Heart right ventricle (tissue), 16 donors: Measurements from ENCODE around the gene OR56A1. TPM values are rescaled to one million over a fixed set of nuclear protein-coding genes. Genes with fewer than 3 reads are reported as not detected.

Source experiments
- ATAC-seq, 8 donors: fragments of 200-7000 bp; cut with Tn5 transposase; one replicate each; pipeline ENCODE4 v1.9.1; 2020; ENCODE audit warnings: mild to moderate bottlenecking in 8 of 8, moderate library complexity in 8 of 8, moderate number of reproducible peaks in 1 of 8
- DNase-seq, 2 donors: peaks; one replicate each; pipeline ENCODE4 v3.0.0-alpha.2; 2020
- H3K27ac ChIP-seq, 10 donors: fragments of 200-600 bp; sonication (generic) in 2 of 10; one replicate each; pipeline versions ENCODE4 v1.5.0 to v1.8.0; 2020 to 2022; ENCODE audit warnings: mild to moderate bottlenecking in 3 of 10
- H3K27me3 ChIP-seq, 7 donors: fragments of 200-600 bp; one replicate each; pipeline ENCODE4 v1.8.0; 2021 to 2022; ENCODE audit warnings: mild to moderate bottlenecking in 2 of 7
- H3K36me3 ChIP-seq, 9 donors: fragments of 200-600 bp; sonication (generic) in 1 of 9; one replicate each; pipeline versions ENCODE4 v1.5.0 to v1.8.0; 2020 to 2022; ENCODE audit warnings: mild to moderate bottlenecking in 2 of 9
- H3K4me1 ChIP-seq, 9 donors: fragments of 200-600 bp; sonication (generic) in 1 of 9; one replicate each; pipeline versions ENCODE4 v1.5.0 to v1.8.0; 2020 to 2022; ENCODE audit warnings: mild to moderate bottlenecking in 4 of 9
- H3K4me3 ChIP-seq, 10 donors: fragments of 200-600 bp; sonication (generic) in 2 of 10; one replicate each; pipeline versions ENCODE4 v1.5.0 to v1.8.0; 2020 to 2022; ENCODE audit warnings: mild to moderate bottlenecking in 7 of 10, moderate library complexity in 2 of 10
- H3K9me3 ChIP-seq, 11 donors: fragments of 200-600 bp in 10 of 11; sonication (generic) in 2 of 11; one replicate each; pipeline versions ENCODE4 v1.5.0 to v1.8.0; 2013 to 2022; ENCODE audit warnings: mild to moderate bottlenecking in 2 of 11, control low read depth in 1 of 11, moderate library complexity in 1 of 11
- WGBS, 2 donors: extraction: QIAGEN DNeasy Blood & Tissue Kit; methylation state at CpG; one replicate each; pipeline ENCODE4 v1.1.7; 2013; ENCODE audit warnings: inconsistent platforms in 1 of 2; 5-methylcytosine and 5-hydroxymethylcytosine counted together
- intact Hi-C, 10 donors: fragments of 100-400 bp; cut with DNase I; formaldehyde crosslinking; loops; one replicate each; pipeline versions ENCODE4 v1.11.1 to v1.14.2; 2022
- polyA plus RNA-seq, 2 donors: library from polyadenylated mRNA; stranded (reverse); fragments of 200-250 nt; gene quantifications; one replicate each; pipeline ENCODE4 v1.2.3, GENCODE V29; 2013
- total RNA-seq, 10 donors: library from RNA; stranded (reverse); fragmentation: NEBNext Ultra II Directional in 3 of 10; extraction: Animal tissue kit (Norgen Biotek cat#: 25700) in 3 of 10; gene quantifications; one replicate each; pipeline versions ENCODE4 v1.2.1 to v1.2.4, GENCODE V29; 2021 to 2023
- TF ChIP-seq, protein P1 (sequence below), 9 donors: fragments of 200-600 bp; sonication (generic) in 2 of 9; IDR thresholded peaks; one replicate each; pipeline versions ENCODE4 v1.5.0 to v1.8.0; 2021 to 2022; ENCODE audit warnings: antibody characterized with exemption in 9 of 9, mild to moderate bottlenecking in 5 of 9, moderate library complexity in 1 of 9
- donor health status: Arrhythmogenic right ventricular cardiomyopathy.
- donor health status: ischemic (EF 13 %, LVEDD 7.1; RV severe dilation, severe dysfunction).
- donor health status: healthy with polysubstance abuse.
- donor health status: DM: no; HTN: yes; CAD: no.
- donor health status: DM: no; HTN: no; CAD: no.
- donor health status: ischemic (EF 25% LVEDD 6.9; RV normal size, moderate dysfunction).
- donor health status: ischemic (EF 25% LVEDD 5.7; RV mildly dilated, moderate dysfunction).
- donor health status: healthy.
- donor health status: DM: yes; HTN: yes; CAD: no.
- donor health status: Ischemic cardiomyopathy.
- donor health status: ischemic (EF 35%, LVEDD 5.7; RV mildly dilated, moderate dysfunction).
- donor health status: nonischemic (EF 11% LVEDD 7.7; RV severe dilation, severe dysfunction).
- donor health status: DM: yes; HTN: yes; CAD: no.
- donor health status: PGD.
- donor health status: ischemic (EF 29% LVEDD 5.4; RV normal size, mild dysfunction).
- donor health status: nonischemic (EF 23%, LVEDD 6.1; RV moderate dilation, normal function).

OR56A1 gene
- total and polyA plus RNA-seq, 12 donors, result not detected

DNA sequence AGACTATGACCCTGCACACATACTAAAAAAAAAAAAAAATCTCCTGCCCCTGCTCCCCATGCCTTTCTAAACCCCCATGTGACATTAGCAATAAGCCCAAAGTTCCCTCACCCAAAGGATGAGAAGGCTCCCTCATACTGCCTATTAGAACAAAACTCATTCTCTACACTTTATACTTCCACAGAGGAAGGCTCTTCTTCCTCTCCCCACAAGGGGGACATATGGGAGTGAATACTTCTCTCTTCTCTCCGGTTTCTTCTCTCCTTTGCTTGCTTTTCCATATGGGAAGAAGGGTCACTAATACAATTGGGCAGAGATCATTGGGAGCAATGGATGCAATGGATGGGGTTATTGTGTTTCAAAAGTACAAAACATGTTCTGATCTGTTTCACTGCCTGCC, 47.1 kb downstream of the OR56A1 start:
- TF ChIP-seq, protein P1, sequence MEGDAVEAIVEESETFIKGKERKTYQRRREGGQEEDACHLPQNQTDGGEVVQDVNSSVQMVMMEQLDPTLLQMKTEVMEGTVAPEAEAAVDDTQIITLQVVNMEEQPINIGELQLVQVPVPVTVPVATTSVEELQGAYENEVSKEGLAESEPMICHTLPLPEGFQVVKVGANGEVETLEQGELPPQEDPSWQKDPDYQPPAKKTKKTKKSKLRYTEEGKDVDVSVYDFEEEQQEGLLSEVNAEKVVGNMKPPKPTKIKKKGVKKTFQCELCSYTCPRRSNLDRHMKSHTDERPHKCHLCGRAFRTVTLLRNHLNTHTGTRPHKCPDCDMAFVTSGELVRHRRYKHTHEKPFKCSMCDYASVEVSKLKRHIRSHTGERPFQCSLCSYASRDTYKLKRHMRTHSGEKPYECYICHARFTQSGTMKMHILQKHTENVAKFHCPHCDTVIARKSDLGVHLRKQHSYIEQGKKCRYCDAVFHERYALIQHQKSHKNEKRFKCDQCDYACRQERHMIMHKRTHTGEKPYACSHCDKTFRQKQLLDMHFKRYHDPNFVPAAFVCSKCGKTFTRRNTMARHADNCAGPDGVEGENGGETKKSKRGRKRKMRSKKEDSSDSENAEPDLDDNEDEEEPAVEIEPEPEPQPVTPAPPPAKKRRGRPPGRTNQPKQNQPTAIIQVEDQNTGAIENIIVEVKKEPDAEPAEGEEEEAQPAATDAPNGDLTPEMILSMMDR (IDR thresholded peaks at IDR 0.05), result no peak
- Histone ChIP-seq H3K27me3 (peaks cover 0 to 3% (median 0%) of the 10 kb centered on the region in 7 donors), H3K4me1 (no peaks in the 10 kb centered on the region), H3K36me3 (no peaks in the 10 kb centered on the region), H3K4me3 (no peak overlapping the region), H3K27ac (no peak overlapping the region), H3K9me3 (peaks cover 0 to 29% (median 9%) of the 10 kb centered on the region in 11 donors)
- intact Hi-C loops, result no loop called here
- 48 to 52% methylated on average over 1 of the region's 1 CpG for WGBS, 2 donors
- no peak for DNase-seq
- no peak for ATAC-seq

- H3K9me3 ChIP-seq, result peaks cover 0 to 19% (median 5%) of the 10 kb centered on the region in 11 donors
- DNase-seq, result no peak
- H3K27ac ChIP-seq, result no peak overlapping the region
- WGBS, 2 donors, result 66 to 81% methylated on average over 1 of the region's 1 CpG
- H3K4me1 ChIP-seq, result no peaks in the 10 kb centered on the region
- TF ChIP-seq, protein P1 (IDR thresholded peaks at IDR 0.05), result no peak
- intact Hi-C loops, result no loop called here
- no peak for ATAC-seq
- H3K27me3 ChIP-seq, result peaks cover 0 to 2% (median 0%) of the 10 kb centered on the region in 7 donors
- no peak overlapping the region for H3K4me3 ChIP-seq
- no peaks in the 10 kb centered on the region for H3K36me3 ChIP-seq
Measured at GRCh38 chr11:5973530-5973929, 57.0 kb downstream of the OR56A1 start.

Other genes with a start within 250 kb of the OR56A1 start
- under 1 TPM in 1 of 10 donors, not detected in 9; 0.09 TPM for gene OR52N5, start 247.4 kb downstream of the OR56A1 start, total RNA-seq
- gene OR52N5, start 247.4 kb downstream of the OR56A1 start, polyA plus RNA-seq, result not detected
- gene OR52N1, start 239.5 kb downstream of the OR56A1 start, total RNA-seq, result under 1 TPM in 1 of 10 donors, not detected in 9; 0.09 TPM
- not detected for gene OR52N1, start 239.5 kb downstream of the OR56A1 start, polyA plus RNA-seq
- not detected for gene OR52N2, start 221.8 kb downstream of the OR56A1 start, total RNA-seq
- not detected for gene OR52N2, start 221.8 kb downstream of the OR56A1 start, polyA plus RNA-seq
- gene OR52E6, start 188.9 kb downstream of the OR56A1 start, total RNA-seq, result not detected
- not detected for gene OR52E6, start 188.9 kb downstream of the OR56A1 start, polyA plus RNA-seq
- gene OR52E8, start 173.1 kb downstream of the OR56A1 start, total RNA-seq, result not detected
- gene OR52E8, start 173.1 kb downstream of the OR56A1 start, polyA plus RNA-seq, result not detected
- gene OR52E4, start 150.1 kb downstream of the OR56A1 start, total RNA-seq, result not detected
- gene OR52E4, start 150.1 kb downstream of the OR56A1 start, polyA plus RNA-seq, result not detected
- gene OR52E5, start 137.6 kb downstream of the OR56A1 start, total RNA-seq, result not detected
- not detected for gene OR52E5, start 137.6 kb downstream of the OR56A1 start, polyA plus RNA-seq
- gene OR56A3, start 88.5 kb downstream of the OR56A1 start, total RNA-seq, result not detected
- gene OR56A3, start 88.5 kb downstream of the OR56A1 start, polyA plus RNA-seq, result not detected
- not detected for gene OR56A5, start 62.3 kb downstream of the OR56A1 start, total RNA-seq
- not detected for gene OR56A5, start 62.3 kb downstream of the OR56A1 start, polyA plus RNA-seq
- gene OR52L1, start 43.8 kb downstream of the OR56A1 start, total RNA-seq, result not detected
- not detected for gene OR52L1, start 43.8 kb downstream of the OR56A1 start, polyA plus RNA-seq
- gene OR56A4, start 23.8 kb downstream of the OR56A1 start, total RNA-seq, result under 1 TPM in 1 of 10 donors, not detected in 9; 0.05 TPM
- not detected for gene OR56A4, start 23.8 kb downstream of the OR56A1 start, polyA plus RNA-seq
- gene OR56B4, start 76.9 kb upstream of the OR56A1 start, total RNA-seq, result not detected
- gene OR56B4, start 76.9 kb upstream of the OR56A1 start, polyA plus RNA-seq, result not detected
- not detected for gene OR52B2, start 139.6 kb upstream of the OR56A1 start, total RNA-seq
- gene OR52B2, start 139.6 kb upstream of the OR56A1 start, polyA plus RNA-seq, result not detected
- gene OR52W1, start 168.5 kb upstream of the OR56A1 start, total RNA-seq, result not detected
- gene OR52W1, start 168.5 kb upstream of the OR56A1 start, polyA plus RNA-seq, result not detected
- gene C11orf42, start 174.8 kb upstream of the OR56A1 start, total RNA-seq, result not detected
- gene C11orf42, start 174.8 kb upstream of the OR56A1 start, polyA plus RNA-seq, result not detected
- 10 to 100 TPM; 13.4 to 17.3 (median 14.3) TPM for gene FHIP1B, start 203.9 kb upstream of the OR56A1 start, total RNA-seq
- gene FHIP1B, start 203.9 kb upstream of the OR56A1 start, polyA plus RNA-seq, result 10 to 100 TPM; 20.2 to 23.3 TPM
- under 1 TPM in 1 of 10 donors, not detected in 9; 0.13 TPM for gene CNGA4, start 208.3 kb upstream of the OR56A1 start, total RNA-seq
- gene CNGA4, start 208.3 kb upstream of the OR56A1 start, polyA plus RNA-seq, result under 1 TPM in 1 of 2 donors, not detected in 1; 0.01 TPM
- gene CCKBR, start 229.1 kb upstream of the OR56A1 start, total RNA-seq, result not detected
- under 1 TPM in 1 of 2 donors, not detected in 1; 0.15 TPM for gene CCKBR, start 229.1 kb upstream of the OR56A1 start, polyA plus RNA-seq